HepG2 (cell line): Measurements from ENCODE around the gene ATP2A2. TPM values are rescaled to one million over a fixed set of nuclear protein-coding genes. Genes with fewer than 3 reads are reported as not detected.

ENCODE experiments used
- MAF1 ChIP-seq: sonication (generic); formaldehyde crosslinking; IDR thresholded peaks from 2 replicates; pipeline ENCODE4 v1.5.0; 2020; ENCODE audit warnings: missing genetic modification reagents, borderline replicate concordance
- PRMT3 ChIP-seq: sonication (generic); formaldehyde crosslinking; IDR thresholded peaks from 2 replicates; pipeline ENCODE4 v1.8.1; 2022; ENCODE audit warnings: low read depth, mild to moderate bottlenecking, moderate library complexity, missing genetic modification reagents, borderline replicate concordance
- ZNF256 ChIP-seq: sonication (generic); formaldehyde crosslinking; conservative IDR thresholded peaks from 2 replicates; pipeline ENCODE4 v1.4.0; 2020; ENCODE audit warnings: missing genetic modification reagents
- ZNF335 ChIP-seq: sonication (generic); formaldehyde crosslinking; IDR thresholded peaks from 2 replicates; pipeline ENCODE4 v1.4.0; 2020; ENCODE audit warnings: missing genetic modification reagents
- ZNF746 ChIP-seq: sonication (generic); formaldehyde crosslinking; IDR thresholded peaks from 2 replicates; pipeline ENCODE4 v1.8.0; 2022; ENCODE audit warnings: mild to moderate bottlenecking, missing genetic modification reagents
- polyA plus RNA-seq, 8 experiments: library from polyadenylated mRNA; depleted of rRNA in 3 of 8; stranded (reverse) in 7 of 8; unstranded in 1 of 8; fragments of >200 nt; fragmentation: Illumina TruSeq in 4 of 8; extraction: Trizol in 4 of 8; gene quantifications; 2 replicates each; pipeline versions ENCODE4 v1.2.1 to v1.2.3, GENCODE V29; 2011 to 2016; ENCODE audit warnings: low read depth in 4 of 8, missing spikeins in 1 of 8, mixed read lengths in 1 of 8; ENCODE audit not compliant: insufficient read depth in 1 of 8
- total RNA-seq, 5 experiments: library from RNA; depleted of rRNA; stranded (reverse); fragments of >200 nt; fragmentation: Illumina TruSeq; extraction: Trizol; gene quantifications; 2 replicates each; pipeline ENCODE4 v1.2.3, GENCODE V29; 2016; ENCODE audit warnings: low read depth in 1 of 5
- TF ChIP-seq, protein P1 (sequence below): sonication (generic); formaldehyde crosslinking; IDR thresholded peaks from 2 replicates; pipeline ENCODE4 v1.4.0; 2020; ENCODE audit warnings: missing genetic modification reagents
- TF ChIP-seq, protein P2 (sequence below): fragments of 450-650 bp; IDR thresholded peaks from 2 replicates; pipeline ENCODE4 v1.6.1; 2017
- TF ChIP-seq, protein P3 (sequence below): IDR thresholded peaks from 2 replicates; pipeline ENCODE4 v1.6.1; 2016; ENCODE audit warnings: missing biosample characterization, missing genetic modification reagents, low read depth
- TF ChIP-seq, protein P4 (sequence below): sonication (generic); formaldehyde crosslinking; IDR thresholded peaks from 2 replicates; pipeline ENCODE4 v1.4.0; 2020; ENCODE audit warnings: mild to moderate bottlenecking, missing genetic modification reagents

Gene ATP2A2
- total and polyA plus RNA-seq, 2 of the 13 experiments (the other 11 are each of a cell fraction or from before 2014, with no cell fraction given) = 35.4 to 85.5 TPM

DNA sequence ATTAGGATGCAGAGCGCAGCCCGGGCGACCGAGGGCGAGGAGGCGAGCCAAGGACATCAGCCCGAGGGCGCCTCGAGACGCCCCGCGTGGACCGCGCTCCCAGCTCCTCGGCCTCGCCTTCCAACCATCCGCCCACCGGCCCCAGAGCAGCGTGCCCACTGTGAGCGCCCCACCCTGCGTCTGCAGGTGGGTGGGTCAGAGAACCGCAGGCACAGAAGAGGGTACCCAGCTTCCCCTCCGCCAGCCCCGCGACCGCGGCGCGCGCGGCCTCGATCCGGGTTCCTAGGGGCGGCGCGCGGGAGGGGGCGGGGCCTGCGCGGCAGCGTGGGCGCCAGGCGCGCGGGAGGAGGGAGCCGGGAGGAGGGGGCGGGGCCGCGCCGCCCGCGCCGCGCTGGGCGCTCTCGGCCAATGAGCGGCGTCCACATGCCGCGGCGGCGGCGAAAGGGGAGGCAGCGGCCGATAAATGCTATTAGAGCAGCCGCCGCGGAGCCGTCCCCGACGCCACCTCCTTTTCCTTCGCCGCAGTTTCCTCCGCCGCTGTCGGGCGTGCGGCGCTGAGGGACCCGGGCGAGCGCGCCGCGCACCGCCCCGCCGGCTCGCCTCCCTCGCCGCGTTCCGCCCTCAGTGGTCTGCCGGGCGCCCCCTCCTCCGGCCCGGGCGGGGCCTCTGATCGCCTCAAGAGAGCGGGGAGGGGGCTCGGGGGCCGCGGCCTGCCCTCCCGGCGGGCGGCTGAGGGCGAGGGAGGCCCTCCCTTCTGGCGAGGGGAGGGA, at the start of gene ATP2A2 (continued):
- TF ChIP-seq, protein P1, sequence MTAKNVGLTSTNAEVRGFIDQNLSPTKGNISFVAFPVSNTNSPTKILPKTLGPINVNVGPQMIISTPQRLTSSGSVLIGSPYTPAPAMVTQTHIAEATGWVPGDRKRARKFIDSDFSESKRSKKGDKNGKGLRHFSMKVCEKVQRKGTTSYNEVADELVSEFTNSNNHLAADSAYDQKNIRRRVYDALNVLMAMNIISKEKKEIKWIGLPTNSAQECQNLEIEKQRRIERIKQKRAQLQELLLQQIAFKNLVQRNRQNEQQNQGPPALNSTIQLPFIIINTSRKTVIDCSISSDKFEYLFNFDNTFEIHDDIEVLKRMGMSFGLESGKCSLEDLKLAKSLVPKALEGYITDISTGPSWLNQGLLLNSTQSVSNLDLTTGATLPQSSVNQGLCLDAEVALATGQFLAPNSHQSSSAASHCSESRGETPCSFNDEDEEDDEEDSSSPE (CRISPR knock-in tag) = peak; percentile 55
- TF ChIP-seq, protein P2, sequence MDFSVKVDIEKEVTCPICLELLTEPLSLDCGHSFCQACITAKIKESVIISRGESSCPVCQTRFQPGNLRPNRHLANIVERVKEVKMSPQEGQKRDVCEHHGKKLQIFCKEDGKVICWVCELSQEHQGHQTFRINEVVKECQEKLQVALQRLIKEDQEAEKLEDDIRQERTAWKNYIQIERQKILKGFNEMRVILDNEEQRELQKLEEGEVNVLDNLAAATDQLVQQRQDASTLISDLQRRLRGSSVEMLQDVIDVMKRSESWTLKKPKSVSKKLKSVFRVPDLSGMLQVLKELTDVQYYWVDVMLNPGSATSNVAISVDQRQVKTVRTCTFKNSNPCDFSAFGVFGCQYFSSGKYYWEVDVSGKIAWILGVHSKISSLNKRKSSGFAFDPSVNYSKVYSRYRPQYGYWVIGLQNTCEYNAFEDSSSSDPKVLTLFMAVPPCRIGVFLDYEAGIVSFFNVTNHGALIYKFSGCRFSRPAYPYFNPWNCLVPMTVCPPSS = no peak
- TF ChIP-seq ZNF256 (CRISPR knock-in tag) (no peak), MAF1 (CRISPR knock-in tag) (0 out of 2 replicates have a peak, but pooled peaks have one; percentile 79), PRMT3 (CRISPR knock-in tag) (0 out of 2 replicates have a peak, but pooled peaks have one; percentile 79), ZNF746 (CRISPR knock-in tag) (0 out of 2 replicates have a peak, but pooled peaks have one; percentile 2), ZNF335 (CRISPR knock-in tag) (0 out of 2 replicates have a peak, but pooled peaks have one; percentile 64)
- TF ChIP-seq, protein P3, sequence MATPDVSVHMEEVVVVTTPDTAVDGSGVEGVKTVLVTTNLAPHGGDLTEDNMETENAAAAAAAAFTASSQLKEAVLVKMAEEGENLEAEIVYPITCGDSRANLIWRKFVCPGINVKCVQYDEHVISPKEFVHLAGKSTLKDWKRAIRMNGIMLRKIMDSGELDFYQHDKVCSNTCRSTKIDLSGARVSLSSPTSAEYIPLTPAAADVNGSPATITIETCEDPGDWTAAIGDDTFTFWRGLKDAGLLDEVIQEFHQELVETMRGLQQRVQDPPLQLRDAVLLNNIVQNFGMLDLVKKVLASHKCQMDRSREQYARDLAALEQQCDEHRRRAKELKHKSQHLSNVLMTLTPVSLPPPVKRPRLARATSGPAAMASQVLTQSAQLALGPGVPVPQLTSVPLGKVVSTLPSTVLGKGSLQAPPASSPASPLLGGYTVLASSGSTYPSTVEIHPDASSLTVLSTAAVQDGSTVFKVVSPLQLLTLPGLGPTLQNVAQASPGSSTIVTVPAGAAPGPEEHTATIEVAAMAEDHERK (CRISPR knock-in tag) = no peak
- TF ChIP-seq, protein P4, sequence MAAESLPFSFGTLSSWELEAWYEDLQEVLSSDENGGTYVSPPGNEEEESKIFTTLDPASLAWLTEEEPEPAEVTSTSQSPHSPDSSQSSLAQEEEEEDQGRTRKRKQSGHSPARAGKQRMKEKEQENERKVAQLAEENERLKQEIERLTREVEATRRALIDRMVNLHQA (CRISPR knock-in tag) = no peak
- TF ChIP-seq, all 625 proteins: peak for 151
